HEK293T (cell line): ENCODE data around the gene TNXB.

Experiments used
- CTCF ChIA-PET: fragments of 350-600 bp; formaldehyde crosslinking; extraction: SDS; loops from one replicate; lab custom pipeline; 2021; ENCODE audit warnings: antibody characterized with exemption, inconsistent platforms; lab: Yijun Ruan, JAX
- POLR2A ChIA-PET: fragments of 350-600 bp; formaldehyde crosslinking; extraction: SDS; loops from one replicate; lab custom pipeline; 2020; ENCODE audit warnings: antibody characterized with exemption, inconsistent platforms; lab: Yijun Ruan, JAX
- DNase-seq: peaks from one replicate; pipeline ENCODE4 v3.0.0; 2012; ENCODE audit warnings: mixed read lengths; ENCODE audit errors: extremely low spot score
- ARNT ChIP-seq: fragments of 450-650 bp; IDR thresholded peaks from 2 replicates; pipeline ENCODE4 v1.6.1; 2017; ENCODE audit warnings: mild to moderate bottlenecking
- BHLHE40 ChIP-seq: fragments of 450-650 bp; IDR thresholded peaks from 2 replicates; pipeline ENCODE4 v1.6.1; 2016; ENCODE audit warnings: mild to moderate bottlenecking, moderate library complexity, borderline replicate concordance
- CTBP1 ChIP-seq: fragments of 450-650 bp; IDR thresholded peaks from 2 replicates; pipeline ENCODE4 v1.6.1; 2016; ENCODE audit warnings: borderline replicate concordance
- ELF4 ChIP-seq: fragments of 450-650 bp; IDR thresholded peaks from 2 replicates; pipeline ENCODE4 v1.6.1; 2017; ENCODE audit warnings: antibody characterized with exemption
- FOXA1 ChIP-seq: fragments of 450-650 bp; IDR thresholded peaks from 2 replicates; pipeline ENCODE4 v1.6.1; 2016; ENCODE audit warnings: mild to moderate bottlenecking
- FOXK2 ChIP-seq: fragments of 450-650 bp; IDR thresholded peaks from 2 replicates; pipeline ENCODE4 v1.6.1; 2016; ENCODE audit warnings: mild to moderate bottlenecking
- FOXM1 ChIP-seq: fragments of 450-650 bp; IDR thresholded peaks from 2 replicates; pipeline ENCODE4 v1.6.1; 2017; ENCODE audit warnings: mild to moderate bottlenecking, borderline replicate concordance
- HDGF ChIP-seq: fragments of 450-650 bp; IDR thresholded peaks from 2 replicates; pipeline ENCODE4 v1.6.1; 2017; ENCODE audit warnings: antibody characterized with exemption, borderline replicate concordance
- L3MBTL2 ChIP-seq: fragments of 450-650 bp; conservative IDR thresholded peaks from 2 replicates; pipeline ENCODE4 v1.6.1; 2016; ENCODE audit warnings: mild to moderate bottlenecking
- LEF1 ChIP-seq: fragments of 450-650 bp; IDR thresholded peaks from 2 replicates; pipeline ENCODE4 v1.6.1; 2017; ENCODE audit warnings: mild to moderate bottlenecking, borderline replicate concordance
- NFRKB ChIP-seq: fragments of 450-650 bp; IDR thresholded peaks from 2 replicates; pipeline ENCODE4 v1.6.1; 2016; ENCODE audit warnings: mild to moderate bottlenecking, moderate library complexity
- SP1 ChIP-seq: fragments of 450-650 bp; IDR thresholded peaks from 2 replicates; pipeline ENCODE4 v1.6.1; 2017
- SUZ12 ChIP-seq: fragments of 450-650 bp; IDR thresholded peaks from 2 replicates; pipeline ENCODE4 v1.6.1; 2016; ENCODE audit warnings: mild to moderate bottlenecking
- TARDBP ChIP-seq: fragments of 450-650 bp; IDR thresholded peaks from 2 replicates; pipeline ENCODE4 v1.6.1; 2016
- ZNF384 ChIP-seq: fragments of 450-650 bp; IDR thresholded peaks from 2 replicates; pipeline ENCODE4 v1.6.1; 2016
- TF ChIP-seq, protein P1 (sequence below): fragments of 450-650 bp; IDR thresholded peaks from 2 replicates; pipeline ENCODE4 v1.6.1; 2016

Gene TNXB

DNA sequence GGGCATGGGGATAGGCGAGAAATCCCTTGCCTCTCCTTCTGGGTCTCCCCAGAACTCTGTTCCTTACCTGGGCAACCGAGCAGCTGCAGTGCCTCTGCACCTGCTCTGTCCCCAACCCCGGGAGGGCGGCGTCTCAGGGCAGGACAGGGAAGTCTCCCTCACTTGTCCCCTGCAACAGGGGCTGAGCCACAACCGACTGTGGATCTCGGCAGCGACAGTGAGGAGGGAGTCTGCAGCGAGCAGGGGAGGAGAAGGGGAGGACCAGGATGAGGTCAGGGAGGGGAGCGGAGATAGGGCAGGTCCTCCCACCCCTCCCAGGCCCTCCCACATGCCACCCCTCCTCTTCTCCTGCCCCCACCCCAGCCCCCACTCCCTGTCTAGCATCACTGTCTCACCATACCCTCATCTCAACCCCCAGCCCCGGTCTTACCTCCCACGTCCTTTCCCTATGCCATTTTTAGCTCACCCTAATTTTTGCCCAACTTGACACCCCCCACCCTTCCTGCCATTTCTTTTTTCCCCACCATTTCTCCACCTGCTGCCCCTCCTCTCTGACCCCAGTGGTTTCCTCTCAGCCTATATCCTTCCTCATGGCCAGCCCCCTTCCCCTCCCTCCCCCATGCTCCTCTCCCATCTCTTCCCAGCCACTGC, at the start of gene TNXB:
Gene TNXB (minus strand): TSS at position 225 of the 651 bp plus-strand sequence. CDS start 11,140 bp downstream, outside the sequence.
- CTCF ChIA-PET: interaction anchor here (2.6 kb wide), 1 partner anchor 9 kb away, joined by 14 read pairs; no protein-coding TSS in a partner anchor
- TF ChIP-seq, protein P1, sequence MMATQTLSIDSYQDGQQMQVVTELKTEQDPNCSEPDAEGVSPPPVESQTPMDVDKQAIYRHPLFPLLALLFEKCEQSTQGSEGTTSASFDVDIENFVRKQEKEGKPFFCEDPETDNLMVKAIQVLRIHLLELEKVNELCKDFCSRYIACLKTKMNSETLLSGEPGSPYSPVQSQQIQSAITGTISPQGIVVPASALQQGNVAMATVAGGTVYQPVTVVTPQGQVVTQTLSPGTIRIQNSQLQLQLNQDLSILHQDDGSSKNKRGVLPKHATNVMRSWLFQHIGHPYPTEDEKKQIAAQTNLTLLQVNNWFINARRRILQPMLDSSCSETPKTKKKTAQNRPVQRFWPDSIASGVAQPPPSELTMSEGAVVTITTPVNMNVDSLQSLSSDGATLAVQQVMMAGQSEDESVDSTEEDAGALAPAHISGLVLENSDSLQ: no peak
- TF ChIP-seq FOXM1 (no peak), FOXK2 (no peak), NFRKB (no peak), LEF1 (no peak), SP1 (no peak), ZNF384 (no peak), ARNT (no peak), FOXA1 (no peak), HDGF (no peak), TARDBP (no peak), ELF4 (no peak), SUZ12 (no peak)
- POLR2A ChIA-PET: interaction anchor here (1.4 kb wide), 1 partner anchor 19 kb away, joined by 7 read pairs; the partner anchor contains the start of gene ATF6B
- no peak for DNase-seq

DNA sequence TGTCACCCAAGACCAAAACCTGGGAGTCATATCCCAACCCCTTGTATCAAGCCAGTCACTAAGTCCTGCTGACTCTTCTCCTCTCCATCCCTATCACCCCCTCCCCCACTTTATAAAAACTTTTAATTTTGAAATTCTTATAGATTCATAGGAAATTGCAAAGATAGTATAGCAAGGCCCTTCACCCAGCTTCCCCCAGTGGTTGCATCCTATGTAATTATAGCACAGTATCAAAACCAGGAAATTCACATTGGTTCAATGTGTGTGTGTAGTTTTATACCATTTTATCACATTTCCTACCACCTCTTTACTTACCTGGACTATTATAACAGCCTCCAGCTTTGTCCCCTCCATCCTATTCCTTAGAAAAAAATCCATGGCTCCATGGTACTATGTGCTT, 48.9 kb upstream of the TNXB start:
- ChIA-PET CTCF (no interaction called here), POLR2A (interaction anchor here (1.3 kb wide), 1 partner anchor 19 kb away, joined by 3 read pairs; no protein-coding TSS in a partner anchor)
- no peak for DNase-seq
- no peak for TF ChIP-seq FOXM1
- no peak for TF ChIP-seq CTBP1
- TF ChIP-seq LEF1: no peak
- TF ChIP-seq BHLHE40: no peak
- TF ChIP-seq L3MBTL2: no peak
- no peak for TF ChIP-seq SP1
- TF ChIP-seq ARNT: no peak
- no peak for TF ChIP-seq NFRKB
- TF ChIP-seq ELF4: no peak
- TF ChIP-seq, protein P1: no peak
- TF ChIP-seq TARDBP: no peak
- TF ChIP-seq FOXK2: no peak
- no peak for TF ChIP-seq SUZ12
- TF ChIP-seq FOXA1: no peak
- TF ChIP-seq HDGF: no peak
- TF ChIP-seq ZNF384: no peak

DNA sequence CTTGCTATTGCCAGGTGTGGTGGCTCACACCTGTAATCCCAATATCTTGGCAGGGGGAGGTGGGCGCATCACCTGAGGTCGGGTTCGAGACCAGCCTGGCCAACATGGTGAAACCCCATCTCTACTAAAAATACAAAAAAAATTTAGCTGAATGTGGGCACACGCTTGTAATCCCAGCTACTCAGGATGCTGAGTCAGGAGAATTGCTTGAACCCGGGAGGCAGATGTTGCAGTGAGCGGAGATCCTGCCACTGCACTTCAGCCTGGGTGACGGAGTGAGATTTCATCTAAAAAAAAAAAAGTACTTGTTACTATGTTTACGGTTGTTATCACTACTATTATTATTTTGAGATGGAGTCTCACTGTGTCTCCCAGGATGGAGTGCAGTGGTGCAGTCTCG, 47.8 kb upstream of the TNXB start:
- no peak for DNase-seq
- TF ChIP-seq, protein P1: no peak
- TF ChIP-seq HDGF (no peak), TARDBP (no peak), SP1 (no peak), LEF1 (no peak), SUZ12 (no peak), FOXK2 (no peak), ELF4 (no peak), ARNT (no peak)
- POLR2A ChIA-PET: no interaction called here
- CTCF ChIA-PET: no interaction called here

DNA sequence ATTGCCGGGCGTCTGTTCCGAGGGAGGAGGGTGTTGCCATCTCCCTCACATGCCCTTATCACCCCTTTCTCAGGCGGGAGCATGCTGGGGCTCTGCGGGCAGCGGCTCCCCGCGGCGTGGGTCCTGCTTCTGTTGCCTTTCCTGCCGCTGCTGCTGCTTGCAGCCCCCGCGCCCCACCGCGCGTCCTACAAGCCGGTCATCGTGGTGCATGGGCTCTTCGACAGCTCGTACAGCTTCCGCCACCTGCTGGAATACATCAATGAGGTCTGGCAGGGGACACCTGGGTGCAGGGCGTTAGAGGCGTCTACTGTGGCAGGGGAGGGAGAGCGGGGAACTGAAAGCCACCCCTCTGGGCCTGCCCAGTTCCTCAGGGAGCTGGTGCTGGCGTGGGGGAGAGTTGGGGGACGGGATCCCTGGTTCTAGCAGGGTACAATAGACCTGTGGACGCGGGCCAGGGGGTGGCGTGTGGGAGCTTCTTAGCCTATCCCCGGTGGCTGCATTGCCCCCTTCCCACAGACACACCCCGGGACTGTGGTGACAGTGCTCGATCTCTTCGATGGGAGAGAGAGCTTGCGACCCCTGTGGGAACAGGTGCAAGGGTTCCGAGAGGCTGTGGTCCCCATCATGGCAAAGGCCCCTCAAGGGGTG, 45.5 kb upstream of the TNXB start:
- ChIA-PET CTCF (interaction anchor here (0.6 kb wide), 1 partner anchor 8 kb away, joined by 3 read pairs; no protein-coding TSS in a partner anchor), POLR2A (interaction anchor here (0.7 to 1.2 kb wide), 5 partner anchors 22 to 348 kb away, joined by 3 to 7 read pairs (median 3); partner anchors contain the start of genes AGPAT1, ATF6B and LSM2)
- peak; percentile 72 for DNase-seq
- TF ChIP-seq HDGF (no peak), FOXK2 (no peak), L3MBTL2 (peak; percentile 55)

DNA sequence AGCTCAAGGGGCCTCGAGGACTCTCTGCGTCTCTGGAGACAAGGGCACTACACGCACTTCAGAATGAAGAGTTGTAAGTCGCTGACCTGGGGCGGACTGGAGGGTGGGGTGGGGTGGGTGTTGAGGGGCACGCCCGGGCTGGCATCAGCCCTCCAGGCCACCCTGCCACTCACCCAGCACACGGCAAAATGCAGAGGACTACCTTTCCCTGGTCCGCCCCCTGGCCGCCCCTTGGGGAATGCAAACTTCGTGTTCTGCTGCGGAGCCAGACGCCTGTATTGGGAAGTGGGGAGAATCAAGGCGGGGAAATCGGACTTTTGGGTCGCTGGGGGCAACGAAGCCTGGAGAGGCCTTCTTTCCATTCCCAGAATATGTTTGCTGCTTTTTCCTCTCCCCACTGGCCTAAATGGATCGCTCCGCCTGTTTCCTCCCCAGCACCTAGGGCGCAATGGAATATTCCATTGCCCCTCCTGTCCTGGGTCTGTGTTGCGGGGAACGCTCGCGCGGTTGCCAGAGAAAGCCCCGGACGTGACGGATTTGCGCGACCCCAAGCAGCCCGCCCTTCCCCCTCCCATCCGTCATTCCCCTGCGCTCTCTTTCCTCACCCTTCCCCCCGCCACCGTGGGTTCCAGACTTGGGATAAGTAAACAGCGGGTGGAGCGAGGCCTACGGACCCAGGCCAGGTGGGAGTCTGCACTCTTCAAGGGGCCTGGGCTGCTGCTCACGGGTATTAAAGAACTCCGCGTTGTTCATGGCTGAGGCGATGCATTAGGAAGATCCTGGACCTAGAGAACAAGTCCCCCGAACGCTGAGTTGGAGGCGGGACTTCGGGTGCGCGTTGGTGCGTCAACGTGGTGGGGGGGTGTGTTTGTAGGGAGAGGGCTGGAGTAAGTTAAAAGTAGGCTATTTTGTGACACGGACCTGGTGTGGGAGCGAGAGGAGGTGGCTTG, 44.7 kb upstream of the TNXB start, which contains the start of gene PPT2:
Gene PPT2 (plus strand): TSS at position 578 of the 950 bp plus-strand sequence. CDS start 454 bp downstream, outside the sequence.
- ChIA-PET POLR2A (interaction anchor here (0.7 to 2.2 kb wide), 11 partner anchors 18 to 347 kb away, joined by 3 to 57 read pairs (median 4); partner anchors contain the start of genes AGPAT1, ATF6B, FKBPL and LSM2), CTCF (no interaction called here)
- peak; percentile 90 for DNase-seq
- TF ChIP-seq NFRKB (no peak), FOXK2 (peak; percentile 86), ARNT (peak; percentile 41; the same call in 1 of the 2 replicates), BHLHE40 (peak; percentile 59; the same call in 1 of the 2 replicates)
- TF ChIP-seq, protein P1: peak; percentile 55
